ENCODE results near the gene SPPL2C.

Gene SPPL2C, protein sequence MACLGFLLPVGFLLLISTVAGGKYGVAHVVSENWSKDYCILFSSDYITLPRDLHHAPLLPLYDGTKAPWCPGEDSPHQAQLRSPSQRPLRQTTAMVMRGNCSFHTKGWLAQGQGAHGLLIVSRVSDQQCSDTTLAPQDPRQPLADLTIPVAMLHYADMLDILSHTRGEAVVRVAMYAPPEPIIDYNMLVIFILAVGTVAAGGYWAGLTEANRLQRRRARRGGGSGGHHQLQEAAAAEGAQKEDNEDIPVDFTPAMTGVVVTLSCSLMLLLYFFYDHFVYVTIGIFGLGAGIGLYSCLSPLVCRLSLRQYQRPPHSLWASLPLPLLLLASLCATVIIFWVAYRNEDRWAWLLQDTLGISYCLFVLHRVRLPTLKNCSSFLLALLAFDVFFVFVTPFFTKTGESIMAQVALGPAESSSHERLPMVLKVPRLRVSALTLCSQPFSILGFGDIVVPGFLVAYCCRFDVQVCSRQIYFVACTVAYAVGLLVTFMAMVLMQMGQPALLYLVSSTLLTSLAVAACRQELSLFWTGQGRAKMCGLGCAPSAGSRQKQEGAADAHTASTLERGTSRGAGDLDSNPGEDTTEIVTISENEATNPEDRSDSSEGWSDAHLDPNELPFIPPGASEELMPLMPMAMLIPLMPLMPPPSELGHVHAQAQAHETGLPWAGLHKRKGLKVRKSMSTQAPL

GRCh38 chr17:45844695-45845375 is at the start of gene SPPL2C:
Gene SPPL2C (plus strand): TSS chr17:45844881. CDS start chr17:45844907, 26 bp downstream.
- no peak for DNase-seq

- DNase-seq, result no peak
These were observed 43.9 kb upstream of the SPPL2C start for GRCh38 chr17:45800816-45801215.

DNA sequence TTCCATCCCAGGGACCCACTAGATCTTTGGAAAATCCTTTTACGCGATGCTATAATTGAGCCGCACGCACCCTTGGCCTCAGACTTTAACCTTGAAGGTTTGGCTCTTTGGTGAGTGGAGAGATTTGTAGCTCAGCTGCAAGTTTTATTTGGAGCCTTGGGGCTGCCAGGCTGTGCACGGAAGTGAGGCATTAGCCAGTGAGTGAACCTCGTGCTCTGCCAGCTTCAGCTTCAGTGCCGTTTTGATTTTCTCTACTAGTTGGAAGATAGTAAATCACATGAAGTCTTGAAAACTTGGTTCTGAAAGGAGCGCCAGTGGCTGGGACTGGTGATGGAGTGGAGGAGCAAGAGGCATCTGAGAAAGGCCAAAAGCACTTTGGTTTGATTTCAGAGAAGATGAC is 43.3 kb upstream of the SPPL2C start:
- DNase-seq, result no peak

DNA sequence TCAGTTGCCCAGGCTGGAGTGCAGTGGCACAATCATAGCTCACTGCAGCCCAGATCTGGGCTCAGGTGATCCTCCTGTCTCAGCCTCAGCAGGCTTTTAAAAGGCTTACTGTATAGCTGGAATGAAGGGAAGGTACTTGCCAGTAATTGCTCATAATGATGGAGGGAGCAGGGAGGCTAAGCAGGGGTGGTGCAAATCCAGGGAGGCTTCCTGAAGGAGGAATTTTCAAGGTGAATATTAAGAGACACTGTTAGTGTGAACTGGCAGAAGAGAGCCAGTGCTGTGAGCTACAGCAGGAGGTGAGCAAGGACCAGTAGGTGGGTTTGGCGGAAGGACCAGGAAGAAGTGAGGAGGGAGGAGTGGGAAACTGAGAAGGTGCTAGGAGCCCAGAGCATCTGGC is 35.8 kb upstream of the SPPL2C start:
- no peak for DNase-seq

GRCh38 chr17:45809499-45809898 is 35.2 kb upstream of the SPPL2C start:
- no peak for DNase-seq

GRCh38 chr17:45812102-45812501 is 32.6 kb upstream of the SPPL2C start:
- no peak for DNase-seq

DNA sequence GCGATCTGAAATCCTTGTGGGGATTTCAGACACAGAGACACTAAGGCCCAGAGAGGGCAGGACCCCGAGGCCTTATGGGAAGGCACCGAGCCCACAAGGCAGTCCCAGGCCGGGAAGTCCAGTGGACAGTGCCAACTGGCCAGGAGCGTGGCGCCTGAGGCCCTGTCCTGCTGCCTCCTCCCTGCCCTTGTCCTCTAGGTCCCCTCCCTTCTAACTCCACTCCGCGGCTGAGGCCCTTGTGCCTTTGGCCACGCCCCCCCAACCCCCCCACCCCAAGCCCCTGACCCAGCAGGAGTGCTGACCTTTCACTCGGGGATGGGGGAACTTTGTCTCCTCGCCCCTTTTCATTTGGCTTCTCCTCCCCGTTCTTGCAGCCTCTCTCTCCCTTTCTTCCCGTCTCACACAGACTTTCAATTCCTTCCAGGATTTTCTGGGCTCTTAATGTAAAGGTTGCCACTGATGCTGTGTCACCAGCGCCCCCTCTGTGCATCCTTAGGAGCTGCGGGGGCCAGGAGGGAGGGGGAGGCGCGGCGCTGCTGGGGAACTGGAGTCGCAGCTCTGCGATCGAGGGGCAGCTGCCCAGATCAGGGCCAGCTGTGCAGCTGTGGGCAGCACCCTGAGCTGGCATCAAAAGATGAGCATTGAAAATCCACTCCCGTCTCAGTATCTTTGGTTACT is 31.5 kb upstream of the SPPL2C start:
- no peak for DNase-seq

- DNase-seq, result no peak
These were observed 29.8 kb upstream of the SPPL2C start for GRCh38 chr17:45814622-45815606.

- DNase-seq, result no peak
These were observed 28.9 kb upstream of the SPPL2C start for GRCh38 chr17:45815752-45816151.

DNA sequence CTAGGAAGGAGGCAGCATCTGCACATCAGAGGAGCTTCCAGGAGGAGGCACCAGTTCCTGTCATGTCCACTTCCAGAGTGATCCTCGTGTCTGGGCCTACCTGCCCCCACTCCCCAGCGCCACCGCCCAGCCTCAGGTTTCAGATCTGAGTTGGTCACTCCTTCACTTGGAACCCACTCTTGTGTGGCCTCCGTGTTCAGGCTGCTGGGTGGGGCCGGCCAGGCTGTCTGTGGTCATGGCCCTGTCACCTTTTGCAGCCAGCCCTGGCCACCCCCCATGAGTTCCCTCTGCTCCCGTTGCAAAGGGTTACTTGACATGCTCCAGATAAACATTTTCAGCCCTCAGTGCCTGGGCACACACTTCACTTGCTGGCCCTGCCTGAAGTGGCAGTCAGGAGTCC is 26.6 kb upstream of the SPPL2C start:
- no peak for DNase-seq

DNA sequence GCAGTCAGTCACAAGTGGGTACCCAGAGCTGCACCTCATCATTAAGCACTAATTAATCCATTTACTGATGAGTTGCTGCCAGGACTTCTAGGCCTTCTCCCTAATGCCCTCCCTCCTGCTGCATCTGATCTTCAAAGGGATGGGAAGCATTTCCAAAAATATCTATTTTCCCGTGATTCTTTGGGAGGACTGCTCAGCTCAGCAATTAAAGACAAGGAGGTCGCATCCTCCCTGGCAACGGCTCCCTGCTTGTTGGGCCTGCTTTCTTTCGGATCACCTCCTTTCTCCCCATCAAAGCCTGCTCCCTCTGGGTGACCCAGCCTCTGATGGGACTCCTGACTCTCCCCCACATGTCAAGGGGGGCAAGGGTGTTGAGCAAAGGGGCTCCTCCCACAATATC is 26.0 kb upstream of the SPPL2C start:
- DNase-seq, result no peak

DNA sequence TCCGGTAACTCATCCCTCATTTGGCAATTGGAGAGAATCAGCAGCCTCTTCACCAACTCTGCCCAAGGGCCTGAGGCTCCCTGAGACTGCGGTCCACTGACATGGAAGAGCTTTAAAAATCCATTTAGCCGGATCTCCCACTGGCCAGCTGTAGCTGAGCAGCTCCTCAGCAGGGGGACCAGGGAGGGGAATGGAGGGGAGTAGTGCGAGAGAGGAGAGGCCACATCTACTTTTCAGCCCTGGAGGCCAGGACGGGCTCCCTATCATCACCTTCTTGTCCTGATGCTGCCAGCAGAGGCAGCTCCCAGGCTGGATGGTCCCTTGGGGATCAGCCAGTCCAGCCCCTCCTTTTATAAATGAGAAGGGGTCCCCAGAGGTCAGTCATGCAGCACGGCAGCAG is 25.0 kb upstream of the SPPL2C start:
- no peak for DNase-seq

DNA sequence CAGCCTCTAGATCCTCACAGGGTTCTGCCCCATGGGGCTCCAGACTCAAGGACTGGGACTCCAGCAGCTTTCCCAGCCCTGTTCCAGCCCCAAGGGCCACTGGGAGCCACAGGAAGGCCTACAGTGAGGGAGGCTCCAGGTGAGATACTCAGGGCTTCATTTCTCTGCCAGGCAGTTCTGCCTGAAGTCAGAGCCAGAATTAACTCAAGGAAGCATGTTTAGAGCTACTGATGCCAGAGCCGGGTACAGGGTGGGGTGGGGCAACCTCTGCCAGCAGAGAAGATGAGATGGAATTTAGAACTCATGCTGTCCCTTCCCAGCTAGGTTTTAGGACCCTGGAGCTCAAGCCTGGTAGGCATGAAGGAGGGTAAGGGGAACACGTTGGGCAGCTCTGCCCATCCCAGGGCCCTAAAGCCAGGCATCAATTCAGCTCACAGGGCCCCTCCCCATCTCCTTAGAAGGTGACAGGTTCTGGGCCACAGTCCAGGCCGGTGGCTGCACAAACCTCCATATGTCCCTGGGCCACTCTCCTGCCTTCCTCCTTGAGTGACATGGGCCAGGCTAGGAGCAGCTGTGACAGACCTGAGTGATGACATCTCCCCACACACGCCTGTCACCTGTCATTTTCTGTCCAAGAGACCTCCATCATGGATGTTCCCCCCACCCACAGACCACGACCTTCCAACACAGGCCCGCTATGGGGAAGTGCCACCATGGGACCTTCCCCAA is 24.5 kb upstream of the SPPL2C start:
- DNase-seq, result no peak

- DNase-seq, result no peak
These were observed 23.5 kb upstream of the SPPL2C start for GRCh38 chr17:45821147-45821546.

DNA sequence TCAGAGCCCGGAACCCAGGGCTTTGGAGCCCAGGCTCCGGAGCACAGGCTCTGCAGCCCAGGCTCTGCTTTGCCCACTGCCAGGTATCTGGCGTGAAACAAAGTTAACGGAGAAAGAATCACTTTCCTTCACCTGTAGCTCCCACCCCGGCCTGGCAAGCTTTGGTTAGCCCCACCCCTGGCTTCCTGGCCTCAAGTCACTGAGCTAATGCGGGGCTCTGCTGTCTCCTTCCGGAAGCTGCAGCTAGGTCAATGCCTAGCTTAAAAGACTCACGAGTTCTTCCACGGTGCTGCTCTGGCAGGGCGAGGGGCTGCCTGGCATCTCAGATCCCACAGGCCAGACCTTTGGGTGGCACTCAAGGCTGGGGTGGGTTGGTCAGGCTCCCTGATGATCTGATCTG is 21.1 kb upstream of the SPPL2C start:
- DNase-seq, result no peak

DNA sequence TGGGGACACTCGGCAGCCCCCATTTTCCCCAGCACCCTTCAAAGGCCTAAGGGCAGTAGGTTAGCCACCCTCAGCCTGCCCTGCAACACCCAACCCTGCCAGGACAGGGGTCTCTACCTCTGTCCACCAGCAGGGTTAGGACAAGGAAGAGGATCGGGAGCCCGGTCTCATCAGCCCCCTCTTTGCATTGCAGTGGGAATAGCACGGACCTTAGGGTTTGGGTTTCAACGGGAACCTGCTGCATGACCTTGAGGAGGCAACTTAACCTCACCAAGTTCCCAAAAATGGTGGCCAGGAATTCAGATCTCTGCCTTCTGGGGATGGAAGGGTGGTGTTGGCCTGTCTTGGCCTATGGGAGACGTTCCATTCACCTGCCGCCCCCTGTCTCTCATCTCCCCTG is 20.2 kb upstream of the SPPL2C start:
- no peak for DNase-seq

DNA sequence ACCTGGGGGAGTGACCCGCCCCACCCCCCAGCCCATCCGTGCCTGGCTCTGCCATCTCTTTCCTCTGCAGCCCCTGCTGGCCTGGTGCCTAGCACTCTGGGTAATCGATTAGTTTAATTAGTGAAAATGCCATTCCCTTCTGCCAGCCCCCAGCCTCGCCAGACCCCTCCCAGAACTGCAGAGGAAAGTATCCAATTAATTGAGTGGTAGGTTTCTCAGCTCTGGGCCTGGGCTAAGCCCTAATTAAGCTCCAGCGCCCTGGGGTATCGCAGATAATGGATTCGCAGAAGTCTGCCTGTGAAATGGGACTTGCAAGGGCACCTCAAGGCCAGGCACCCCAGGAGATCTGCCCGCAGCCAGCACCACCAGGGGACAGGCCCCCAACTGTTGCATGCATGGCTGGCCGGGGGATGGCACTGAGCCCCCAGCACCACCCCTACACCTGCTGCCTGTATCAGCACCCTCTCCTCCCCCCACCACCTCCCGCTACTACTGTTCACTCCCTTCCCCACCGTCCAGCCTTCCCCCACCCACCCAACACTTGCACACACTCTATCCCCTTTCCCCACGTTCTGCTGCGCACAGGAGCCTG is 19.7 kb upstream of the SPPL2C start:
- DNase-seq, result no peak

- DNase-seq, result no peak
These were observed 18.9 kb upstream of the SPPL2C start for GRCh38 chr17:45825792-45826191.

DNA sequence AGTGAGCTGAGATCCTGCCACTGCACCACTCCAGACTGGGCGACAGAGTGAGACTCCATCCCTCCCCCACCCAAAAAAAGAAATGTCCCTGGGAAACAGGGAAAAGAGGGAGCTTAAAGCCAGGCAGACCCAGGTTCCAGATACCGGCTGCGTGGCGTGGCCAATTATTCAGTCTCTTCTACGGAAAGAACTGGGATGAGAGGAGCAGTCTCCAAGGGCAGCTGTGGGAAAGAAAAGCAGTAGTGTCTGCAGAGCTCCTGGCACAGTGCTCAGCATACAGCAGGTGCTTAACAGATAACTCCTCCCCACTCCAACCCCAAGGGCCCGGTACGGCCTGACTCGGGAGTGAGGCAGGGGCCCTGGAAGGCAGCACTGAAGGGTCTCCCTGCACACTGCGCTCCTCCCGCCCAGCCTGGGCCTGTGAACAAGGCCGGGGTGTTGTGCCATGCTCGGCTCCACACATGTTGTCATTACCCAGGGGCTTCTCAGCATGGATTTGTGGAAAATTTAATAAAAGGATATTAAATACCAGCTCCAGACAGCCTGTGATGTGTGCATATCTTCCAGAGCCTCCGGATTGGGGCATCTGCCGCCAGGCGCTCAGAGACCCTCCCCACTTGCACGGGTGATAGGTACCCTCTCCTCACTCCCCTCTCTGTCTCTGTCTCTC is 17.6 kb upstream of the SPPL2C start:
- no peak for DNase-seq

- DNase-seq, result no peak
These were observed 16.5 kb upstream of the SPPL2C start for GRCh38 chr17:45828171-45828570.
